H1 (cell line): ENCODE data around the gene SBF2. TPM values are rescaled to one million over a fixed set of nuclear protein-coding genes. Genes with fewer than 3 reads are reported as not detected.

Experiments used
- CTCF ChIA-PET: fragments of 300-600 bp; sonication (Branson Sonifier 250); formaldehyde crosslinking; loops from one replicate; lab custom pipeline; 2021; ENCODE audit not compliant: partially characterized antibody; lab: Charles Lee
- POLR2A ChIA-PET: fragments of 300-600 bp; sonication (Branson Sonifier 250); formaldehyde crosslinking; loops from one replicate; lab custom pipeline; 2021; ENCODE audit warnings: inconsistent platforms; ENCODE audit not compliant: partially characterized antibody; lab: Charles Lee
- DNase-seq, 2 experiments: peaks; one replicate each; pipeline versions ENCODE4 v3.0.0 to v3.0.0-alpha.2; 2010 to 2022; ENCODE audit warnings: low spot score in 2 of 2, low read depth in 1 of 2, mixed read lengths in 1 of 2
- FAIRE-seq: peaks from 2 replicates; lab custom pipeline; 2011; peaks lifted over from hg19 to GRCh38; lab: Jason Lieb, UNC
- H2AFZ ChIP-seq: 2 replicates; pipeline ENCODE4 v1.8.1; 2012; ENCODE audit warnings: low read length, inconsistent platforms
- H2AK5ac ChIP-seq: 2 replicates; pipeline ENCODE4 v1.6.1; 2013; ENCODE audit warnings: low read depth, low read length
- H2BK120ac ChIP-seq: replicated peaks from 2 replicates; pipeline ENCODE3; 2013; ENCODE audit warnings: low read depth, low read length, inconsistent platforms
- H2BK12ac ChIP-seq: 2 replicates; pipeline ENCODE4 v1.6.1; 2013; ENCODE audit warnings: low read depth, low read length
- H2BK15ac ChIP-seq: 2 replicates; pipeline ENCODE4 v1.6.1; 2013; ENCODE audit warnings: low read length
- H2BK20ac ChIP-seq: 2 replicates; pipeline ENCODE4 v1.6.1; 2013; ENCODE audit warnings: low read length
- H2BK5ac ChIP-seq: 2 replicates; pipeline ENCODE4 v1.6.1; 2013; ENCODE audit warnings: low read depth, low read length
- H3K14ac ChIP-seq: 2 replicates; pipeline ENCODE4 v1.6.1; 2013; ENCODE audit warnings: inconsistent platforms; ENCODE audit not compliant: insufficient read length
- H3K18ac ChIP-seq: 2 replicates; pipeline ENCODE4 v1.6.1; 2013; ENCODE audit warnings: low read length; ENCODE audit errors: extremely low read depth
- H3K23ac ChIP-seq: 2 replicates; pipeline ENCODE4 v1.6.1; 2013; ENCODE audit warnings: inconsistent platforms; ENCODE audit not compliant: insufficient read length
- H3K23me2 ChIP-seq: 2 replicates; pipeline ENCODE4 v1.6.1; 2013; ENCODE audit warnings: low read depth, low read length
- H3K27ac ChIP-seq: 2 replicates; pipeline ENCODE4 v1.6.1; 2011; ENCODE audit warnings: low read depth, low read length, inconsistent platforms
- H3K27me3 ChIP-seq, 4 experiments: replicated peaks in 1 of 4; 1 replicate in 1 of 4; 2 replicates in 3 of 4; pipeline versions ENCODE4 v1.6.1 to v1.8.1; 2011 to 2013; ENCODE audit warnings: low read length in 3 of 4, mild to moderate bottlenecking in 3 of 4, inconsistent platforms in 2 of 4, mixed read lengths in 2 of 4, moderate library complexity in 1 of 4; ENCODE audit not compliant: control insufficient read depth in 3 of 4, insufficient read depth in 3 of 4; ENCODE audit errors: extremely low read depth in 1 of 4
- H3K36me3 ChIP-seq, 4 experiments: 2 replicates each; pipeline versions ENCODE4 v1.6.1 to v1.8.1; 2011 to 2013; ENCODE audit warnings: mild to moderate bottlenecking in 4 of 4, low read length in 3 of 4, moderate library complexity in 2 of 4, control low read depth in 1 of 4, inconsistent platforms in 1 of 4; ENCODE audit not compliant: insufficient read depth in 4 of 4, control insufficient read depth in 2 of 4
- H3K4ac ChIP-seq: replicated peaks from 2 replicates; pipeline ENCODE3; 2013; ENCODE audit warnings: low read length, low read depth, mixed read lengths, inconsistent platforms; ENCODE audit not compliant: insufficient read length
- H3K4me1 ChIP-seq, 4 experiments: replicated peaks in 1 of 4; 1 replicate in 1 of 4; 2 replicates in 3 of 4; pipeline versions ENCODE4 v1.6.1 to v1.8.1; 2011 to 2013; ENCODE audit warnings: low read length in 3 of 4, inconsistent platforms in 2 of 4, mixed read lengths in 1 of 4; ENCODE audit not compliant: insufficient read depth in 4 of 4, control insufficient read depth in 3 of 4
- H3K4me2 ChIP-seq, 2 experiments: 2 replicates each; pipeline versions ENCODE4 v1.6.1 to v1.8.1; 2011 to 2013; ENCODE audit warnings: low read depth in 2 of 2, low read length in 2 of 2, control low read depth in 1 of 2, inconsistent platforms in 1 of 2, mild to moderate bottlenecking in 1 of 2; ENCODE audit not compliant: insufficient read depth in 1 of 2
- H3K4me3 ChIP-seq, 4 experiments: fragments of 200-600, 300-600 bp in 1 of 4; sonication (generic), shearing (Covaris generic), sonication (Bioruptor Twin) in 1 of 4; 2 replicates each; pipeline versions ENCODE4 v1.5.1 to v1.8.1; 2011 to 2016; ENCODE audit warnings: low read length in 4 of 4, low read depth in 3 of 4, control low read depth in 2 of 4, inconsistent platforms in 2 of 4, mild to moderate bottlenecking in 2 of 4, mixed read lengths in 1 of 4, moderate library complexity in 1 of 4; ENCODE audit not compliant: insufficient read depth in 2 of 4; ENCODE audit errors: extremely low read depth in 1 of 4
- H3K56ac ChIP-seq: replicated peaks from 2 replicates; pipeline ENCODE3; 2013; ENCODE audit warnings: low read depth, mild to moderate bottlenecking, mixed read lengths, low read length, inconsistent platforms; ENCODE audit not compliant: insufficient read length
- H3K79me1 ChIP-seq: 2 replicates; pipeline ENCODE4 v1.6.1; 2013; ENCODE audit warnings: low read depth, low read length, control low read depth
- H3K79me2 ChIP-seq, 2 experiments: 2 replicates each; pipeline versions ENCODE4 v1.6.1 to v1.8.1; 2012 to 2013; ENCODE audit warnings: low read length in 2 of 2, mild to moderate bottlenecking in 2 of 2, inconsistent platforms in 1 of 2; ENCODE audit not compliant: insufficient read depth in 2 of 2, control insufficient read depth in 1 of 2
- H3K9ac ChIP-seq, 4 experiments: replicated peaks in 1 of 4; 1 replicate in 1 of 4; 2 replicates in 3 of 4; pipeline versions ENCODE4 v1.6.1 to v1.8.1; 2011 to 2013; ENCODE audit warnings: low read depth in 3 of 4, low read length in 3 of 4, control low read depth in 2 of 4, mild to moderate bottlenecking in 2 of 4, moderate library complexity in 2 of 4, inconsistent platforms in 1 of 4; ENCODE audit errors: extremely low read depth in 1 of 4
- H3K9me3 ChIP-seq, 2 experiments: 2 replicates each; pipeline versions ENCODE4 v1.6.1 to v1.8.1; 2012 to 2013; ENCODE audit warnings: mild to moderate bottlenecking in 2 of 2, moderate library complexity in 2 of 2, control low read depth in 1 of 2, inconsistent platforms in 1 of 2, low read depth in 1 of 2, low read length in 1 of 2, mixed read lengths in 1 of 2; ENCODE audit not compliant: insufficient read depth in 2 of 2
- H4K20me1 ChIP-seq, 2 experiments: replicated peaks in 1 of 2; 2 replicates each; pipeline versions ENCODE3 to v1.8.1; 2011 to 2013; ENCODE audit warnings: inconsistent platforms in 2 of 2, low read length in 2 of 2, mild to moderate bottlenecking in 1 of 2; ENCODE audit not compliant: insufficient read depth in 2 of 2, control insufficient read depth in 1 of 2
- H4K5ac ChIP-seq: 2 replicates; pipeline ENCODE4 v1.6.1; 2013; ENCODE audit warnings: low read length, low read depth, mixed read lengths, inconsistent platforms; ENCODE audit not compliant: insufficient read length
- H4K8ac ChIP-seq: 2 replicates; pipeline ENCODE4 v1.8.0; 2013; ENCODE audit warnings: mild to moderate bottlenecking, moderate library complexity, low read length, inconsistent platforms; ENCODE audit not compliant: insufficient read depth; ENCODE audit errors: extremely low read depth
- H4K91ac ChIP-seq: replicated peaks from 2 replicates; pipeline ENCODE3; 2013; ENCODE audit warnings: low read length, mixed read lengths, inconsistent platforms; ENCODE audit not compliant: insufficient read length
- CBX5 ChIP-seq: fragments of 300-800, 300-1000 bp; sonication (generic); IDR thresholded peaks from 2 replicates; pipeline ENCODE4 v1.7.1; 2016; ENCODE audit warnings: antibody characterized with exemption, low read length, low read depth
- KDM1A ChIP-seq: fragments of 200-600, 300-600 bp; sonication (generic); IDR thresholded peaks from 2 replicates; pipeline ENCODE4 v1.7.1; 2016; ENCODE audit warnings: mild to moderate bottlenecking, low read length, borderline replicate concordance
- POLR2A ChIP-seq, 2 experiments: IDR thresholded peaks; 1 replicate in 1 of 2; 2 replicates in 1 of 2; pipeline ENCODE4 v1.6.1; 2011; ENCODE audit warnings: low read depth in 2 of 2, low read length in 2 of 2, mild to moderate bottlenecking in 2 of 2; ENCODE audit errors: control extremely low read depth in 1 of 2
- SP2 ChIP-seq: IDR thresholded peaks from 2 replicates; pipeline ENCODE4 v1.6.1; 2012; ENCODE audit warnings: mild to moderate bottlenecking, low read length, inconsistent platforms
- WGBS, 2 experiments: shearing (Covaris generic) in 1 of 2; methylation state at CpG; one replicate each; pipeline versions ENCODE4 v1.1.6 to v1.1.7; 2013 to 2015; ENCODE audit warnings: low lambda C conversion rate in 2 of 2, mixed read lengths in 2 of 2, inconsistent platforms in 1 of 2, low coverage in 1 of 2, missing lambda C conversion rate in 1 of 2; ENCODE audit not compliant: insufficient replicate concordance in 2 of 2, insufficient coverage in 1 of 2, insufficient read length in 1 of 2; ENCODE audit errors: extremely low coverage in 1 of 2, missing lambda C conversion rate in 1 of 2; 5-methylcytosine and 5-hydroxymethylcytosine counted together
- polyA plus RNA-seq, 7 experiments: library from polyadenylated mRNA; depleted of rRNA in 3 of 7; stranded (reverse) in 5 of 7; unstranded in 2 of 7; fragments of >200 nt in 5 of 7; fragments of 200-250 nt in 2 of 7; gene quantifications; 1 replicate in 5 of 7; 2 replicates in 1 of 7; 4 replicates in 1 of 7; pipeline versions ENCODE4 v1.2.1 to v1.2.3, GENCODE V29; 2011 to 2013; ENCODE audit warnings: missing spikeins in 2 of 7, mixed read lengths in 2 of 7
- total RNA-seq: library from RNA; stranded (reverse); fragmentation: NEBNext Ultra II Directional; extraction: Animal tissue kit (Norgen Biotek cat#: 25700); gene quantifications from 2 replicates; pipeline ENCODE4 v1.2.1, GENCODE V29; 2021

SBF2 gene
- total and polyA plus RNA-seq, 2 of the 8 experiments (the other 6 are each of a cell fraction or from before 2014, with no cell fraction given) = 36.7 to 50.5 TPM

GRCh38 chr11:9850224-9850895, 443.7 kb downstream of the SBF2 start:
- H3K4ac ChIP-seq = no peak overlapping the region
- no peak for FAIRE-seq
- no peak overlapping the region for H3K14ac ChIP-seq
- no peak overlapping the region for H3K9ac ChIP-seq
- H3K79me2 ChIP-seq = no peaks in the 10 kb centered on the region
- no peaks in the 10 kb centered on the region for H3K4me1 ChIP-seq
- no peak overlapping the region for H3K56ac ChIP-seq
- H2AFZ ChIP-seq = no peak overlapping the region
- POLR2A ChIA-PET = no interaction called here
- peaks cover 0 to 4% (median 2%) of the 10 kb centered on the region in 4 experiments; a peak in 4 of 8 replicates for H3K36me3 ChIP-seq
- no peak overlapping the region for H3K27ac ChIP-seq
- CTCF ChIA-PET = interaction anchor here (1.0 kb wide), 1 partner anchor 237 kb away, joined by 4 read pairs; no protein-coding TSS in a partner anchor
- TF ChIP-seq POLR2A (IDR thresholded peaks at IDR 0.05; ENCODE audit: control extremely low read depth in 1 of 2, low read depth in 2 of 2, low read length in 2 of 2) = no peak
- TF ChIP-seq SP2 = no peak
- TF ChIP-seq KDM1A = 0 out of 2 replicates have a peak, but pooled peaks have one; percentile 60
- TF ChIP-seq CBX5 = no peak
- no peak overlapping the region for H2AK5ac ChIP-seq
- no peak overlapping the region for H4K5ac ChIP-seq
- H2BK20ac ChIP-seq = no peak overlapping the region
- H2BK12ac ChIP-seq = no peak overlapping the region
- no peaks in the 10 kb centered on the region for H3K23me2 ChIP-seq
- 86% methylated on average over 1 of the region's 1 CpG; no CpG with 5 or more reads in 1 of the 2 experiments for WGBS, 2 experiments
- no peak overlapping the region for H3K18ac ChIP-seq
- H3K4me2 ChIP-seq = no peak overlapping the region
- H2BK15ac ChIP-seq = no peak overlapping the region
- no peak overlapping the region for H3K4me3 ChIP-seq
- H2BK5ac ChIP-seq = no peak overlapping the region
- no peaks in the 10 kb centered on the region for H3K79me1 ChIP-seq
- no peak overlapping the region for H4K8ac ChIP-seq
- no peak for DNase-seq
- no peaks in the 10 kb centered on the region for H3K9me3 ChIP-seq
- H4K20me1 ChIP-seq = no peaks in the 10 kb centered on the region
- H4K91ac ChIP-seq = no peak overlapping the region
- no peak overlapping the region for H3K23ac ChIP-seq
- H3K27me3 ChIP-seq = no peaks in the 10 kb centered on the region
- H2BK120ac ChIP-seq = no peak overlapping the region
